HG02759 (cell line): ENCODE data around the gene ITPK1.
"Not testable (repeated sequence)": the region's sequence is repeated elsewhere in the genome, so short reads cannot be mapped to it uniquely, and the experiment has no call there.

Source experiments
- ATAC-seq: cut with Tn5 transposase; IDR thresholded peaks from one replicate; pipeline ENCODE4 v1.9.1; 2021; ENCODE audit warnings: mild to moderate bottlenecking, moderate library complexity; ENCODE audit not compliant: unreplicated experiment

The ITPK1 gene

GRCh38 chr14:93062890-93063289 lies 52.8 kb downstream of the ITPK1 start:
- no peak for ATAC-seq

GRCh38 chr14:93062013-93062412 lies 53.7 kb downstream of the ITPK1 start:
- ATAC-seq = not testable (repeated sequence)

- ATAC-seq = peak; percentile 31
These were observed 54.2 kb downstream of the ITPK1 start for GRCh38 chr14:93061380-93062012.

GRCh38 chr14:93060841-93061240 lies 54.9 kb downstream of the ITPK1 start:
- ATAC-seq = no peak

GRCh38 chr14:93059917-93060545 lies 55.7 kb downstream of the ITPK1 start:
- no peak for ATAC-seq

- no peak for ATAC-seq
These were observed 56.5 kb downstream of the ITPK1 start for GRCh38 chr14:93059260-93059659.

- ATAC-seq = no peak
These were observed 58.0 kb downstream of the ITPK1 start for GRCh38 chr14:93057586-93058280.

GRCh38 chr14:93056840-93057585 lies 58.7 kb downstream of the ITPK1 start:
- no peak for ATAC-seq

- ATAC-seq = no peak
These were observed 59.4 kb downstream of the ITPK1 start for GRCh38 chr14:93056166-93056839.

- ATAC-seq = no peak
These were observed 60.0 kb downstream of the ITPK1 start for GRCh38 chr14:93055651-93056115.

- no peak for ATAC-seq
These were observed 60.8 kb downstream of the ITPK1 start for GRCh38 chr14:93054876-93055275.

GRCh38 chr14:93054006-93054405 lies 61.7 kb downstream of the ITPK1 start:
- no peak for ATAC-seq

- ATAC-seq = no peak
These were observed 63.9 kb downstream of the ITPK1 start for GRCh38 chr14:93051600-93052546.

GRCh38 chr14:93050761-93051160 lies 65.0 kb downstream of the ITPK1 start:
- no peak for ATAC-seq

GRCh38 chr14:93049867-93050331 lies 65.8 kb downstream of the ITPK1 start:
- ATAC-seq = no peak

- ATAC-seq = no peak
These were observed 66.4 kb downstream of the ITPK1 start for GRCh38 chr14:93049315-93049714.

GRCh38 chr14:93048843-93049242 lies 66.9 kb downstream of the ITPK1 start:
- no peak for ATAC-seq

GRCh38 chr14:93047661-93048060 lies 68.1 kb downstream of the ITPK1 start:
- no peak for ATAC-seq

GRCh38 chr14:93047157-93047556 lies 68.6 kb downstream of the ITPK1 start:
- ATAC-seq = no peak

GRCh38 chr14:93046705-93047050 lies 69.0 kb downstream of the ITPK1 start:
- no peak for ATAC-seq
